ENCODE results near the gene FBL.

- TF ChIP-seq CTCF (IDR thresholded peaks at IDR 0.05) (peak in 1 of 3 donors; percentile 1), POLR2A (IDR thresholded peaks at IDR 0.05) (no peak)
These were observed 3.3 kb downstream of the FBL start for GRCh38 chr19:39842693-39843435.

Data from ovary (tissue), 3 donors.